Heart right ventricle (tissue), 16 donors: ENCODE data around the gene FGFBP2. TPM values are rescaled to one million over a fixed set of nuclear protein-coding genes. Genes with fewer than 3 reads are reported as not detected.

Experiments
- ATAC-seq, 8 donors: fragments of 200-7000 bp; cut with Tn5 transposase; one replicate each; pipeline ENCODE4 v1.9.1; 2020; ENCODE audit warnings: mild to moderate bottlenecking in 8 of 8, moderate library complexity in 8 of 8, moderate number of reproducible peaks in 1 of 8
- DNase-seq, 2 donors: peaks; one replicate each; pipeline ENCODE4 v3.0.0-alpha.2; 2020
- H3K27ac ChIP-seq, 10 donors: fragments of 200-600 bp; sonication (generic) in 2 of 10; one replicate each; pipeline versions ENCODE4 v1.5.0 to v1.8.0; 2020 to 2022; ENCODE audit warnings: mild to moderate bottlenecking in 3 of 10
- H3K27me3 ChIP-seq, 7 donors: fragments of 200-600 bp; one replicate each; pipeline ENCODE4 v1.8.0; 2021 to 2022; ENCODE audit warnings: mild to moderate bottlenecking in 2 of 7
- H3K36me3 ChIP-seq, 9 donors: fragments of 200-600 bp; sonication (generic) in 1 of 9; one replicate each; pipeline versions ENCODE4 v1.5.0 to v1.8.0; 2020 to 2022; ENCODE audit warnings: mild to moderate bottlenecking in 2 of 9
- H3K4me1 ChIP-seq, 9 donors: fragments of 200-600 bp; sonication (generic) in 1 of 9; one replicate each; pipeline versions ENCODE4 v1.5.0 to v1.8.0; 2020 to 2022; ENCODE audit warnings: mild to moderate bottlenecking in 4 of 9
- H3K4me3 ChIP-seq, 10 donors: fragments of 200-600 bp; sonication (generic) in 2 of 10; one replicate each; pipeline versions ENCODE4 v1.5.0 to v1.8.0; 2020 to 2022; ENCODE audit warnings: mild to moderate bottlenecking in 7 of 10, moderate library complexity in 2 of 10
- H3K9me3 ChIP-seq, 11 donors: fragments of 200-600 bp in 10 of 11; sonication (generic) in 2 of 11; one replicate each; pipeline versions ENCODE4 v1.5.0 to v1.8.0; 2013 to 2022; ENCODE audit warnings: mild to moderate bottlenecking in 2 of 11, control low read depth in 1 of 11, moderate library complexity in 1 of 11
- WGBS, 2 donors: extraction: QIAGEN DNeasy Blood & Tissue Kit; methylation state at CpG; one replicate each; pipeline ENCODE4 v1.1.7; 2013; ENCODE audit warnings: inconsistent platforms in 1 of 2; 5-methylcytosine and 5-hydroxymethylcytosine counted together
- intact Hi-C, 10 donors: fragments of 100-400 bp; cut with DNase I; formaldehyde crosslinking; loops; one replicate each; pipeline versions ENCODE4 v1.11.1 to v1.14.2; 2022
- polyA plus RNA-seq, 2 donors: library from polyadenylated mRNA; stranded (reverse); fragments of 200-250 nt; gene quantifications; one replicate each; pipeline ENCODE4 v1.2.3, GENCODE V29; 2013
- total RNA-seq, 10 donors: library from RNA; stranded (reverse); fragmentation: NEBNext Ultra II Directional in 3 of 10; extraction: Animal tissue kit (Norgen Biotek cat#: 25700) in 3 of 10; gene quantifications; one replicate each; pipeline versions ENCODE4 v1.2.1 to v1.2.4, GENCODE V29; 2021 to 2023
- TF ChIP-seq, protein P1 (sequence below), 9 donors: fragments of 200-600 bp; sonication (generic) in 2 of 9; IDR thresholded peaks; one replicate each; pipeline versions ENCODE4 v1.5.0 to v1.8.0; 2021 to 2022; ENCODE audit warnings: antibody characterized with exemption in 9 of 9, mild to moderate bottlenecking in 5 of 9, moderate library complexity in 1 of 9
- donor health status: Arrhythmogenic right ventricular cardiomyopathy.
- donor health status: ischemic (EF 13 %, LVEDD 7.1; RV severe dilation, severe dysfunction).
- donor health status: healthy with polysubstance abuse.
- donor health status: DM: no; HTN: yes; CAD: no.
- donor health status: DM: no; HTN: no; CAD: no.
- donor health status: ischemic (EF 25% LVEDD 6.9; RV normal size, moderate dysfunction).
- donor health status: ischemic (EF 25% LVEDD 5.7; RV mildly dilated, moderate dysfunction).
- donor health status: healthy.
- donor health status: DM: yes; HTN: yes; CAD: no.
- donor health status: Ischemic cardiomyopathy.
- donor health status: ischemic (EF 35%, LVEDD 5.7; RV mildly dilated, moderate dysfunction).
- donor health status: nonischemic (EF 11% LVEDD 7.7; RV severe dilation, severe dysfunction).
- donor health status: DM: yes; HTN: yes; CAD: no.
- donor health status: PGD.
- donor health status: ischemic (EF 29% LVEDD 5.4; RV normal size, mild dysfunction).
- donor health status: nonischemic (EF 23%, LVEDD 6.1; RV moderate dilation, normal function).

The FGFBP2 gene
- total and polyA plus RNA-seq, 12 donors = 0.32 to 15.8 (median 1.6) TPM

DNA sequence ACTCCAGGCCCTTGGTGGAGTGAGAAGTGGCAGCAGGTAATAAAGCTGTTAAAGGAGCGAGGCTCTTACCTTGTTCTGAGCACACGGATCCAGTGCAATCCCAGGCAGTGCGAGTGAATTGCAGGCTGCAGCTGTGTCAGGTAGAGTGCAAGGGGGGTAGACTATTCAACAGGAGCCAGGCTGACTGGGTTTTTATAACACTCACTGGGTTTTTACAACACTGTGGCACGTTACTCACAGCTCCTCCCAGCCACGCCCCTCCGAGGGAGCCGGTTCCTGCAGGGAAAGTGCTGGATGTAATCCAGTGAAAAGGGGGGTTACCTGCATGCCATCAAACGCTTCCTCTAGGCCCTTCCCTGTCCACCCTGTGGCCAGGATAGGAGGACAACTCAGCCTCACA is 24.8 kb downstream of the FGFBP2 start:
- H3K27me3 ChIP-seq = peaks cover 0 to 23% (median 7%) of the 10 kb centered on the region in 7 donors
- no peaks in the 10 kb centered on the region for H3K36me3 ChIP-seq
- WGBS, 2 donors = 25 to 28% methylated on average over 8 of the region's 8 CpGs
- peaks cover 0 to 7% (median 0%) of the 10 kb centered on the region in 9 donors for H3K4me1 ChIP-seq
- no peak overlapping the region for H3K27ac ChIP-seq
- DNase-seq (no peak), ATAC-seq (no peak)
- intact Hi-C loops = no loop called here
- no peaks in the 10 kb centered on the region for H3K9me3 ChIP-seq
- H3K4me3 ChIP-seq = no peak overlapping the region
- TF ChIP-seq, protein P1, sequence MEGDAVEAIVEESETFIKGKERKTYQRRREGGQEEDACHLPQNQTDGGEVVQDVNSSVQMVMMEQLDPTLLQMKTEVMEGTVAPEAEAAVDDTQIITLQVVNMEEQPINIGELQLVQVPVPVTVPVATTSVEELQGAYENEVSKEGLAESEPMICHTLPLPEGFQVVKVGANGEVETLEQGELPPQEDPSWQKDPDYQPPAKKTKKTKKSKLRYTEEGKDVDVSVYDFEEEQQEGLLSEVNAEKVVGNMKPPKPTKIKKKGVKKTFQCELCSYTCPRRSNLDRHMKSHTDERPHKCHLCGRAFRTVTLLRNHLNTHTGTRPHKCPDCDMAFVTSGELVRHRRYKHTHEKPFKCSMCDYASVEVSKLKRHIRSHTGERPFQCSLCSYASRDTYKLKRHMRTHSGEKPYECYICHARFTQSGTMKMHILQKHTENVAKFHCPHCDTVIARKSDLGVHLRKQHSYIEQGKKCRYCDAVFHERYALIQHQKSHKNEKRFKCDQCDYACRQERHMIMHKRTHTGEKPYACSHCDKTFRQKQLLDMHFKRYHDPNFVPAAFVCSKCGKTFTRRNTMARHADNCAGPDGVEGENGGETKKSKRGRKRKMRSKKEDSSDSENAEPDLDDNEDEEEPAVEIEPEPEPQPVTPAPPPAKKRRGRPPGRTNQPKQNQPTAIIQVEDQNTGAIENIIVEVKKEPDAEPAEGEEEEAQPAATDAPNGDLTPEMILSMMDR (IDR thresholded peaks at IDR 0.05) = no peak

DNA sequence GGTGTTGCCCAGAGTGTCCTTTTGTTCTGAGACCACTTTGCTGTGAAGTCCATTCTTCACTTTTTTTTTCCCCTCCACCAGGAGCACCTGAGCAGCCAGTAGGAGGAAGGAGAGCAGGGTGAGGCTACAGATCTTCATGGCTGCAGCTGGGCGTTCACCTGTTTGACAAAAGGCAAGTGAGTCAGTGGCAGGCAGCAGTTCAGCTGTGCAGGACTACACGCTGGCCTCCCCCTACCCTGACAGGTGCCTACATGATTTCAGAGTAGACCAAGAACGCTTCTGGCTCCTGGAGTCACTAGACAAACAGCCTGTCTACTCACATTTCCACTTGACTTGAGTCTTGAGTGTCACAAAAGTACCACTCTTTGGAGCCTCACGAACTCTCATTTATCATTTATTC is 26.5 kb downstream of the FGFBP2 start:
- H3K4me1 ChIP-seq = peaks cover 0 to 7% (median 0%) of the 10 kb centered on the region in 9 donors
- H3K36me3 ChIP-seq = no peaks in the 10 kb centered on the region
- H3K27me3 ChIP-seq = peaks cover 0 to 31% (median 7%) of the 10 kb centered on the region in 7 donors
- ATAC-seq = no peak
- H3K27ac ChIP-seq = peak overlapping the region in 1 of 10 donors; percentile 44
- H3K4me3 ChIP-seq = no peak overlapping the region
- TF ChIP-seq, protein P1 (IDR thresholded peaks at IDR 0.05) = no peak
- intact Hi-C loops = no loop called here
- no peaks in the 10 kb centered on the region for H3K9me3 ChIP-seq
- WGBS, 2 donors = 73 to 83% methylated on average over 4 of the region's 4 CpGs
- DNase-seq = no peak

DNA sequence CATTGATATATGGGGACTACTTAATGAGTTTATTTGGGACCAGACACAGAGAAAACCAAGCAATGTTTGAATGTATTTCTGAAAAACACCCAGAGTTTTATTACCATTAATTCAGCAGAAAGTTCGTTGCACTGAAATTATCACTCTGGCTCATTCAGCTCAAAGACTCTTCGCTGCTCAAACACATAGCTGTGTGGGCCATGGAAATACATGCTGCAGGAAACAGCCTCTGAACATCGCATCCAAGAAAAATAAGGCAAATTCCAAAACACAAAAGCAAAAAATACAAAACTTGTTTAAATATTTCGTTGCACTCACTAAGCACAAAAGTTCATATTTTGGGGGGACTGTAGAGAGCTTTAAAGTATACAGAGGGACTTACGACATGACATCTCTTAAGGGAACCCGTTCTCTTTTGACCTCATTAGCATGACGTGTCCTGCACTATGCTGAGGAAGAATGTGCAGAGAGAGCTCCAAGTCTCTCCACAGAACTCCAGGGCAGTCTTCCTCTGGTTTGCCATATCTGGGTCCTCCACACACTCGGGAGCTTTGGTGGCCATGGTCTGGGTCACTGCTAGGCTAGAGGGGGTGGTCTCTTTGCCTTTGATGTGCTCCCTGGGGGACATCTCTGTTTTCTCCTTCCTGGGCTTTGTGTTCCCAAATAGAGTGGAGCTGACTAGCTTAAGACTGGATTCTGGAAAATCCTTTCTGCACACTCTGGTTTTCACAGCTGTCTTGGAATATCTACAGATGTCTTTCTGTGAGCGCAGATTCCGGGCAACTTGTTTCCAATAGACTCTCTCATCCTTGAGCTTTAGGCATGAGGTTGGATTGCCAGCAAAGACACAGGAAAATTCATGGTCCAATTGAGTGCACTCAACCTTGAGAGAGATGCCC is 27.2 kb downstream of the FGFBP2 start:
- DNase-seq = no peak
- H3K36me3 ChIP-seq = no peaks in the 10 kb centered on the region
- peak overlapping the region in 3 of 10 donors; percentile 9 to 44 (median 31) for H3K27ac ChIP-seq
- intact Hi-C loops = no loop called here
- peaks cover 0 to 7% (median 0%) of the 10 kb centered on the region in 9 donors for H3K4me1 ChIP-seq
- H3K4me3 ChIP-seq = no peak overlapping the region
- 59 to 66% methylated on average over 10 of the region's 10 CpGs for WGBS, 2 donors
- H3K9me3 ChIP-seq = no peaks in the 10 kb centered on the region
- TF ChIP-seq, protein P1 (IDR thresholded peaks at IDR 0.05) = no peak
- peaks cover 0 to 36% (median 8%) of the 10 kb centered on the region in 7 donors for H3K27me3 ChIP-seq
- peak in 4 of 8 donors; percentile 55 to 70 (median 58) for ATAC-seq

DNA sequence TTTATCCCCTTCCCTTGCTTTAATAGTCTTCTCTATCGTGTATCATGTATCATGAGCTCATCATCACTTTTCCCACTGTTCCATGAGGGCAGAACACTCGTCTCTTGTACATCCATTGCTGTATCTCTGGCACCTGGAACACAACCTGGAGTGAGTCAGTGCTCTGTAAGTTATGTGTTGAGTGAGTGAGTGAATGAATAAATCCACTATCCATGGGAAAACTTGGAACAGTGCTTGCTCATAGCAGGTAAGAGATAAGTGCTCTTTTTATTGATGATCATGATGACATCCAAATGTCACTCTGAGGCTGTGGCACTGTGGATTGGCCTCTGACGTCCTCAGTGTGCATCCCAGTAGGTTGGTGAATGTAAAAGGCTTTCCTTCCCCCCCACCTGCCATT is 28.7 kb downstream of the FGFBP2 start:
- H3K27ac ChIP-seq = no peak overlapping the region
- DNase-seq = no peak
- WGBS, 2 donors = 67 to 79% methylated on average over 3 of the region's 3 CpGs
- TF ChIP-seq, protein P1 (IDR thresholded peaks at IDR 0.05) = no peak
- no peaks in the 10 kb centered on the region for H3K9me3 ChIP-seq
- peaks cover 0 to 34% (median 19%) of the 10 kb centered on the region in 7 donors for H3K27me3 ChIP-seq
- ATAC-seq = no peak
- intact Hi-C loops = no loop called here
- H3K4me1 ChIP-seq = peaks cover 0 to 7% (median 0%) of the 10 kb centered on the region in 9 donors
- H3K36me3 ChIP-seq = no peaks in the 10 kb centered on the region
- no peak overlapping the region for H3K4me3 ChIP-seq
